Stimulated activated naive CD4-positive, alpha-beta T cell (primary cell): ENCODE measurements around the gene ITM2C.
A peak's percentile ranks its signal among the peaks of the same experiment; 100 is the strongest.

ENCODE experiments used
- DNase-seq, 6 experiments: peaks; one replicate each; lab custom pipeline; 2025; lab: John Stamatoyannopoulos, UW

Gene ITM2C, protein sequence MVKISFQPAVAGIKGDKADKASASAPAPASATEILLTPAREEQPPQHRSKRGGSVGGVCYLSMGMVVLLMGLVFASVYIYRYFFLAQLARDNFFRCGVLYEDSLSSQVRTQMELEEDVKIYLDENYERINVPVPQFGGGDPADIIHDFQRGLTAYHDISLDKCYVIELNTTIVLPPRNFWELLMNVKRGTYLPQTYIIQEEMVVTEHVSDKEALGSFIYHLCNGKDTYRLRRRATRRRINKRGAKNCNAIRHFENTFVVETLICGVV

DNA sequence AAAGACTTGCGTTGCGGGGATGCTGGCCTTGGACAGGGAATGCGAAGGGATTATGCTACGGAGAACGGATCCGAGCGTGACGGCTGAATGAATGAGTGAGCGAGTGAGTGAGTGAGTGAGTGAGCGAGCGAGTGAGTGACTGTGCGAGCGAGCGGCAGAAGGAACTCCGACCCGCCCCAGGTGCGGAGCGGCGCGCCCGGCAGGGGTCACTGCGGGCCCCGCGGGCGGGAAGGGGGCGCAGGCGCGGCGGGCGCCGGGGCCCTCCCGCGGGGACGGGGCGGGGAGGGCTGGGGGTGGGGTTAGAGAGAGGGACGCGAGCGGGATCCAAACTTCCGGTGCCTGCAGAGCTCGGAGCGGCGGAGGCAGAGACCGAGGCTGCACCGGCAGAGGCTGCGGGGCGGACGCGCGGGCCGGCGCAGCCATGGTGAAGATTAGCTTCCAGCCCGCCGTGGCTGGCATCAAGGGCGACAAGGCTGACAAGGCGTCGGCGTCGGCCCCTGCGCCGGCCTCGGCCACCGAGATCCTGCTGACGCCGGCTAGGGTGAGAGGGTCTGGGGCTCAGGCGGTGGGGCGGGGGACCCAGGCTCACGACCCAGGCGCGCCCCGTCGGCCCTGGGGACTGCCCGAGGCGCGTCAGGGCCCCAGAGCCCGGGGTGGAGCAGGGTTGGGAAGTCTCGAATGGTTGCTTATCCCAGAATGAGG, at the start of gene ITM2C:
ITM2C (plus strand) TSS at position 338 of the 702 bp plus-strand sequence; CDS start at position 422, 84 bp downstream.
- DNase-seq = peak; percentile 61 to 81 (median 71)

DNA sequence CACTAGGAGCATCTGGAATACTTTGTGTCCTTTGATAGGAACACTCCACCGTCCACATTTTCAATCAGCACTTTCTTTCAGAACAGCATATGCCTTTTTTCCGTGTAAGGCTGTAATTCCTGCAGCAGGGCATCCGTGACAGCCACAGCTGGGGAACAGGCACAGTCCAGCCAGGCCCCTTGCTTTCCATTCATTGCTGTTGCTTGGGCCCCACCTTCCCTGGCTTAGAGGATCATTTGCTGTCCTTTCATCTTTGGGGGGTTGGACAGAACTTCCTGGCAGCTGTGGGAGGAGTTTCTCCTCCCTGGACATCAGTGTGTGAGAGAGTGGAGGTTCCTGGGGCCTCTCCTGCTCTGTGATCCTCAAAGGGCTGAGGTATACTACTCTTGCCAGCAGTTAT, 49.7 kb upstream of the ITM2C start:
- no peak for DNase-seq

DNA sequence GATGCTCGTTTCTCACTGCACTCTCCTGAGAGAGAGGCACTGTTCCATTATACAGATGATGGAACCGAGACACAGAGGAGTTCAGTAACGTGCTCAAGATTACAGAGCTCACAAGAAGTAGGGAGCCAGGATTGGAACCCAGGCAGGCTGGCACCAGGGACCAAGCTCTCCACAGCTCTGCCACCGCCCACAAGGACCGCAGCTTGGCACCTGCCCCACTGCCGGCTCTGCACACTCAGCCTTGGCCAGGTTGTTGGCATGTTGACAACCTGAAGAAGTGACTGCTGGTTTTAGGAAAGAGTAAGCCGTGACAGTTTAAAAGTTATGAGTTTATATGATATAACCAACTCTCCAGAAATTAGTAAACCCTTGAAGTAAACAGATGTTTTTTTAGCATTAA, 48.0 kb upstream of the ITM2C start:
- DNase-seq = no peak

DNA sequence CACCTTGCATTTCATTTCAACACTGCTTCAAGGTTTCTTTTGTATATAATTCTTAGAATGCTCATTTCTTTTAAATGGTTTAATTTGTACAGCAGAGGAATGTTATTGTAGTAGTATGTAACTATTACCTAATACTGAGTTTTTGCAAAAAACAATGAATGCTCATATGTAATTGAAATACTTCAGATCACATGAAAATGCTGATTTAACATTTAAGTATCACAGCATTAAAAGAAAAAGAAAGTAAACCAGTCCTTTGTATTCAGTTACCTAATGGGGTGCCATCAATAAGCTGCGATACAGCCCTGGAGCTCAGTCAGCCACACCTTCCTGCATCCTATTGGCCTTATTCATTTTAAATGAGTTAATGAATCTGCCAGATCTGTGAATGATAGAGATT, 45.3 kb upstream of the ITM2C start:
- DNase-seq = no peak

DNA sequence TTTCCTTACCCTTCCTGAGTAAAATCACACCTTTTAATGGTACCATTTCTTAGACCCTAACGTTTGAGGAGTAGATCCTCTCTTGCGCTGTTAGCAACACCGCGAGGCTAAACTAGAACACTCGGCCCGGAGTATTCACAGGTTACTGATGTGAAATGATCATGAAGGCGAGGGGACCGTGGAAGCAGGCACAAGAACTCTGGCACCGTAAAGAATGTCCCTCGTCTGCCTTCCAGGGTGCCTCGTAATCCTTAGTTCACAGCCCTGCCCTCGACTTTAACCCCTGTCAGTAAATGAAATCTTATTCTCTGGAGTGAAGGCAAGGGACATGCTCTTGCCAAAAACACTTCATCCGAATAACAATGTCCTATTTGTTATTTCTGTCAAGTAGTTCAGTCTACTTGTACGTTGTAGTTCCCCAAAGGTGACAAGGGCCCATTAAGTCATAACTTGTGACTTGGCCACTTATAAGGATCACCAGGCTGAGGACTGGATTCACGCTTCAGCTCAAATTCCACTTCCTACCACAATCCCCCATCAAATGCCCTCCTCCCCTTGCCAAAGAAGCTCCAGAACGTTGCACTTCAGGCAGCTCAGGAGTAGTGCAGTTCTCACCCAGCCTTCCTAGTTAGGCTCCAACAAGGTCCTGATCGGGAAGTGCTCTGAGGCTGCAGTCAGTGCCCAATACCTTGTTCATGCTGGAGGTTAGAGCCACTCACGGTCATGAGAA, 43.3 kb upstream of the ITM2C start:
- no peak for DNase-seq

DNA sequence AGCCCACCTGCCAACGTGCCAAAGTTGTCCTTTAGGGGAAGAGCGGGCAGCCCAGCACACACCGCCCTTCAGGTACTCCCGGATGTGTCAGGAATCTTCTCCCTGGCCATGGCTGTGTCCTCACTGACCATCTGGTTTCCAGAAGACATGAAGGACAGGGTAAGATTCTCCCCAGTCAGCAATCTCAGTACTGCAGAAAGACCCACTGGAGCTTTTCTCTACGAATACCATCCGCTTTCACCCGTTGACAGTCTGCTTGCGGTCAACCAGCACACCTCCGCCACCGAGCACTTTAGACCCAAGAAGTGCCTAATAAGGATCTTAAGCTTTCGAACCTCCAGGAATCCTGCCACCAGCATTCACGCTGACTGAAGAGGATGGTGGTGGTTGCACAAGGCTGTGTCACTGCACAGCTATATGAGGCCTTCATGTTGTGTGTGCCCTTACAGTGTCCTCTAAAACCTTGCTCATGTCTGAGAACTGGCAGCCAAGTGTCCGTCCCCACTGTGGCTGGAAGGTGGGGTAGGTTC, 42.7 kb upstream of the ITM2C start:
- no peak for DNase-seq

DNA sequence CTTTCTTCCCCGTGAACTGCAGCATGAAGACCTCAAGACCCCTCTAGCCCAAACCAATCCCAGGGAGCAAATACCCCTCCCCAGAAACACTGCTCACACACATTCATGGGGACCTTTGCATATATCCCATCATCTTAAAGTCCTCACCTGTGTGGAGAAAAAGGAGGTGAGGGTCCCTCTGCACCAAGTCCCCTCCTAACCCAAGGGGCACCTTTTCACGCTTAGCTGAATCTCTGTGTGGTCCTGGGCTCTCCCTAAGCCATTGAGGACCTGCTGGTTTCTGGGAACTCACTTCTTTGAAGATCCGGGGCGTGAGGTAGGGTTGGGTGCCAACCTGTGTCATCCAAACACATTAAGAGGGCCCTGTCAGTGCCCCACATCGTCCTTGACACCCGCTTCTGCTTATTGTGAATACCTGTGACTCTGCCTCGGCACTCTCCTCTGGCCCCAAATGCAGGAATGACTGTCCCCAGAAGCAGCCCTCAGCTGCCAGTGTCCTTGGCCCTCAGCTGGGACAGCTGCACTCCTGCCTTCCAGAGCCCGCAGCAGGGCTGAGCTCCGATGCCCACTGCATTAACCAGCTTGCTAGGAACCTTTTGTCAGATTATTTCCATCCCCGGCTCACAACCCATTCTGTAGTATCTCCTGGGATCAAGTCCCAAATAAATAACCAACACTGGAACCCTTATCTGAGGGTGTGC, 41.3 kb upstream of the ITM2C start:
- DNase-seq = no peak

DNA sequence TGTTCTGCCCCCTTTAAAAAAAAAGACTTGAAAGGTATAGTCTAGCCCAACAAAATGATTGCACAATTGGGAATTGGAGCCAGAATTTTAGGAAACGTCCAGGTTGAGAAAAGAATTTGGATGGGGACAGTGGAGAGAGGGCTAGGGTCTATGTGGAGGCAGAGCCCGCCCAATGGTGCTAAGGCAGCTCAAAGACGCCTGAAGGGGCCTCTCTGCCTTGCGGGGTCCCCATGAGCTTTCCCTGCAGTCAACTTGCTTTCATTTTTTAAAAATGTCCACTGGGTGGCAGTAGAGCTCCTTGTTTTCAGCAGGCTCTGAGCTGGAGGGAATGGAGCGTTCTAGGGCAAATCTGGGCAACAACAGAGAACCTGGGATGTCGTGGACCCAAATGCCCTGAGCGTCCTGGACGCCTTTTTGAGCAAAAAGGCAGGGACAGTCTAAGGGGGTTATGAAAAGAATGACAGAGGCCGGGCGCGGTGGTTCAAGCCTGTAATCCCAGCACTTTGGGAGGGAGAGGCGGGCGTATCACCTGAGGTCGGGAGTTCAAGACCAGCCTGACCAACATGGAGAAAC, 40.2 kb upstream of the ITM2C start:
- peak; percentile 20 to 78 (median 50) for DNase-seq

DNA sequence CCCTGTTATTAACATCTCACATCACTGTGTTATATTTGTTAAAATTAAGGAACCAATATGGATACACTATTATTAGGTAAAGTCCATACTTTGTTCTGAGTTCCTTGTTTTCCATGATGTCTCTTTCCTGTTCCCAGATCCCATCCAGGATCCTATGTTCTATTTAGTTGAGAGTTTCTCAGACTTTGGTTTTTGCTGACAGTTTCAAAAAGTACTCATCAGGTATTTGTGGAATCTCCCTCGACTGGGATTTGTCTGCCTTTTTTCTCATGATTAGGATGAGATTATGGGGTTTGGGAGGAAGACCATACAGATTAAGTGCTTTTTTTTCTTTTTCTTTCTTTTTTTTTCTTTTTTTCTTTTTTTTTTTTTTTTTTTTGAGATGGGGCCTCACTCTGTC, 39.4 kb upstream of the ITM2C start:
- no peak for DNase-seq

DNA sequence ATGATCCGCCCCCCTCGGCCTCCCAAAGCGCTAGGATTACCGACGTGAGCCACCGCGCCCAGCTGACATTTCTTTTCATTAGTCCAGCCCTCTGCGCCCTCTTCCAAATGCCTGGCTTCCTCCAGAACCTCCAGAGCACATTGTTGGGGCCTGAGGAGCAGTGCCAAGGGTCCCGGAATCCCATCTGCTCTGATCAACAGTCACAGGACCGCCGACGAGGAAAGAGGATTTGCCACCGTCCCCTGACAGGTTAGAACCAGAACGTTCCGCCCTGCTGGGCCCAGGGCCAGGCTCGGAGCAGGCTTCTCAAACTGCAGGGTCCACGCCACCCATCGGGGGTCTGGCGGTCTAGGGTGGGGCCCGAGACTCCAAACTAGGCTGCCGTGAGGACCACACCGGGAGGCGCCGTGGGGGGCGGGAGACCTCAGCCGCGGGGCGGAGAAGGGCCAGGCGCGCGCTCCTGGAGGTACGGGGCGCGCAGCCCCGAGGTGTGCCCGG, 36.9 kb upstream of the ITM2C start:
- DNase-seq = no peak

DNA sequence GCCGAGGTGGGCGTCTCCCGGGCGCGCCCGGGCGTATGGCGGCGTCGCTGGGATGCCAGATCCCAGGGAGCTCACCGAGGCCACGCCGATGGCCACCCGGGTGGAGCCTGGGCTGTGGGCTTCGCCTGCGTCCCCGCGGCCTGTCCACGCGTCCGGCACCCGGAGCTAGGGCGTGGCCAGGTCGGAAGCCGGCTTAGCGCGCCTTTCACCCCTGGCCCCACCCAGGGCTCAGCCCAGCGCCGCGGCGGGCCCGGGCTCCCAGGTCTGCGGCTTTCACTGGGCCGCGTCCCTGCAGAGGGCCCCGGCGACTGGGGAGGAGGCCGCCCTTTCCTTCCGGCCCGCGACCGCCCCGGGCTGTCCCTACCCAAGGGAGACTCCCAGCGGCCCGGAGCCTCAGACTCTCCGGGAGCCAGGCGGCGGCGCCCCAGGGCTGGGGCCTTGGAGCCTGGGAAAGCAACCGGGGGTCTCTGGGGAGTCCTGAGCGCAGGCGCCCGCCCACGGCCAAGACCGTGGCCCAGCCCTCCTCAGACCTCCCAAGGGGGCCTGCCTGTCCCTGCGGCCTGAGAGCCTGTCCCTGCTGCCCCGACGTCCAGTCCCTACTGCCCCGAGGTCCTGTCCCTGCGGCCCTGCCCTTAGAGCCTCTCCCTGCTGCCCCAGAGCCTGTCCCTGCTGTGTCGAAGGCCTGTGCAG, 36.3 kb upstream of the ITM2C start:
- no peak for DNase-seq

DNA sequence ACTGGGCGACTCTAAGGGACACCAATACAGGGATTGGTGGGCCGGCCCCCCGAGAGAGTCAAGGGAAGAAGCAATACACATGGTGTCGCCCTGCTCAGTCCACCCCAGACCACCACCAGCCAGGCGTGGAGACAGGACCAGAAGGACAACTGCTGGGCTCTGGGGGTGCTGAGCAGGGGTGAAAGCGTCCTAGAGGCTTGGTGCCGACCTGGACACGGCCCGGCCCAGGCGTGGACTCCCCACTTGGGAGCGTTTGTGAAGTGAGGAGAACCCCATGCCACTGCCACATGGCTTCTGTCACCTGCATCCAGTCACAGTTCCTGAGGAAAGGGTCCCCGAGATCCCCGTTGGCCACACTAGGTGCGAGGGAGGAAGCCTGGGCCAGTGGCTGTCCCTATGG, 35.4 kb upstream of the ITM2C start:
- DNase-seq = no peak

DNA sequence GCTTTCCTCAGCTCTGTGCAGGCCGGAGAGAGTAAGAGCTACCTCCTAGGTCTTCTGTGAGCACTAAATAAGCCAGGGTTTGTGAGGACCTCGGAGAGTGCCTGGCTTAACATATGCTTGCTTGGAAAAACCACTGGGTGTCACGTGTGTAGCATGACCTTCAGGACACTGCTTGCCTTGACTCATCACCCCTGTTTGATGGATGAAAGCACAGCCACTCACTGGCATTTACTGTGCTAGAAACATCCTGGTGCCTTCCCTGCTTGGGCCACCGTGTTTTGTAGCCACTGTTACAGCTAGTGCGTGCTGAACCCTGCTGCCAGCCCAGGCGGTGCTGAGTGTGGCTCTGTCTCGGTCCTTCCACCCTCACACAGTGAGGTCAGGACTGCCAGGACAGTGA, 34.8 kb upstream of the ITM2C start:
- DNase-seq = no peak

DNA sequence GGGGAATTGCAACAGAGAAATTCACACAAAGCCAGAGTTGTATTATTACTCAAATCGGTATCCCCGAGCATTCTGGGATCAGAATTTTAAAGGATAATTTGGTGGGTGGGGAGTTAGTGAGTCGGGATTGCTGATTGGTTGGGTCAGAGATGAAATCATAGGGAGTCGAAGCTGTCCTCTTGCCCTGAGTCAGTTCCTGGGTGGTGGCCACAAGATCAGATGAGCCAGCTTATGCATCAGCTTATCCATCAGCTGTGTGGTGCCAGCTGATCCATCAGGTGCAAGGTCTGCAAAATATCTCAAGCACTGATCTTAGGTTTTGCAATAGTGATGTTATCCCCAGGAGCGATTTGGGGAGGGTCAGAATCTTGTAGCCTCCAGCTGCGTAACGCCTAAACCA, 34.3 kb upstream of the ITM2C start:
- no peak for DNase-seq

DNA sequence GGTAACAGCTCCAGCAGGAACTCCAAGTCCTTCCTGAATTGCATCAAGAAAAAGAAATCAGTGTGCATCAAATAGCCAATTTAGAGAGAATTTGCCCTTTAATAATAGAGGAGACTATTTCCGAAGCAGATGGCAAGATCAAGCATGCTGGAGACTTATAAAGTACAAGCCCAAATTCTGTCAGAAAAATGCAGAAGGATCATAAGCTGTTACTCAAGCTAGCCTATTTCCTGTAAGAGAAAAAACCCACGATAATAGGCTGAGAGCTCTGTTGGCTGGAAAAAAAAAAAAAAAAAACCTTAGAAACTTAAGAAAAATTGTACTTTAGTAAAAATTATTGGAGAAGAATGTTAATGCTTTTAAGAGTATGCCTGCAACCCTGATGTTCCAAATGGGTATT, 24.4 kb upstream of the ITM2C start:
- DNase-seq = no peak

DNA sequence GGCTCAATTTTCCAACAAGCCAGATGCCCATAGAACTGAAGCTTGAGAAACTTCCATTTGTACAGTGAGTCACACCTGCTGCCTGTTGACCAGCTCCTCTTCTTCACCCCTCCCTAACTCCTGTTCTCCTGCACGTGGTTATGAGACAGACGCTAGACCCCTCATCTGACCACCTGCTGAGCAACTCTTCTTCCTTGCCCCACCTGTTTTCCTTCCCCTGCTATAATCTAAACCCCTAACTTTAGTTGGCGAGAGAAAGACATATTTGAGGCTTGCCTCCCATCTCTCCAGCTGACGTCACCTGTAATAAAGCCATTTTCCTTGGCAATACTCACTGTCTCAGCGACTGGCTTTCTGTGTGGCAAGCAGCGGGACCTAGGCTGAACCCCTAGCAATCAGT, 22.3 kb upstream of the ITM2C start:
- no peak for DNase-seq

DNA sequence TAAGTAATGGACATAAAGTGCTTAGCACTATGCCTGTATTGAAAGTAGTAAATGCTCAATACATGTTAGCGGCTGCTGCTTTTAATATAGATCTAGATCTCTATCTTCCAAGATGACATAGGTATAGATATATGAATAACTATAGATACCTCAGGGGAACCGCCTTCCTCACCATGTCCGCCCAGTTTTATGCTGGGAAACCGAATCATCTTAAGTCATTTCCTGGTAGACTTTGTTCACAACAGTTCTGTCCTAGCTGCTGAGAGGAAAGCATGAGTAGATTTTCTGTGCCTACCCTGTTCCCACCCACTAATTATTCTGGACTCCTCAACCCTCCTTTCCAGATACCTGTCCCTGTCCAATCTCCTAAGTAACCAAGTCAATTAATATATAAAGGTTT, 21.6 kb upstream of the ITM2C start:
- DNase-seq = no peak

DNA sequence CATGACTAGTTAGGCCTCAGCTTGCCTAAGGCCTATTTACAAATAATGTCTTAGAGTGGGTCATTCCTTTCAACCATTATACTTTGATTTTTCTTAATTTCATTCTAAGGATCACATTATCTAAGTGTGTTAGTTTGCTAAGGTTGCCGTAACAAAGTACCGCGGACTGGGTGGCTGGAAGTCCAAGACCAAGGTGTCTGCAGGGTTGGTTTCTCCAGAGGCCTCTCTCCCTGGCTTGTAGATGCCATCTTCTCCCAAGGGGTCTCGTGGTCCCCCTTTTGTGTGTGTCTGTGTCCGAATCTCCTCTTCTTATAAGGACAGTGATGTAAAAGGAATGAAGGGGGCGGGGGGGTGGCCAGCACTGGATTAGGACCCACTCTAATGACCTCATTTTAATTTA, 18.4 kb upstream of the ITM2C start:
- no peak for DNase-seq

DNA sequence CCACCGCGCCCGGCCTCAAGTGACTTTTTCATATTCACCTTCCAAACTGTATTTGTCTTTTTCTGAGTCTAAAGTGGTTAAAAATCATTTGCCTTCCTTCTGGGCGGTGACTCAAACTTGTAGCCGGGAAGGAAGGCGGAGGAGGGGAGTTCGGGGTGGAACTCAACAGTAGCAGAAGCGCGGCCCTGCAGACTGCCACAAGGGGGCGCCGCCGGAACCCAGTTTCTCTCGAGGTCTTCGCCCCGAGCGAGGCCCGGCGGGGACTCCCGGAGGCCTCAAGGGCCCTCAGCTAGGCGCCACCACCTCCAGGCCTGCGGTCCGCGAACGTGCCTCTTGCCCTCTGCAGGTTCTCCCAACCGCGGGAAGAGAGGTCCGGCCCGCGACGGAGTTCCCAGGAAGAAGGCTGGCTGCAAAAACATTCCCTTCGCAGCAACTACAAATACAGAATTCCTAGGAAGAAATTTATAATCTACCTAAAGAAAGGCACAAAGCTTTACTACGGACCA, 16.8 kb upstream of the ITM2C start:
- peak; percentile 51 to 79 (median 72) for DNase-seq

DNA sequence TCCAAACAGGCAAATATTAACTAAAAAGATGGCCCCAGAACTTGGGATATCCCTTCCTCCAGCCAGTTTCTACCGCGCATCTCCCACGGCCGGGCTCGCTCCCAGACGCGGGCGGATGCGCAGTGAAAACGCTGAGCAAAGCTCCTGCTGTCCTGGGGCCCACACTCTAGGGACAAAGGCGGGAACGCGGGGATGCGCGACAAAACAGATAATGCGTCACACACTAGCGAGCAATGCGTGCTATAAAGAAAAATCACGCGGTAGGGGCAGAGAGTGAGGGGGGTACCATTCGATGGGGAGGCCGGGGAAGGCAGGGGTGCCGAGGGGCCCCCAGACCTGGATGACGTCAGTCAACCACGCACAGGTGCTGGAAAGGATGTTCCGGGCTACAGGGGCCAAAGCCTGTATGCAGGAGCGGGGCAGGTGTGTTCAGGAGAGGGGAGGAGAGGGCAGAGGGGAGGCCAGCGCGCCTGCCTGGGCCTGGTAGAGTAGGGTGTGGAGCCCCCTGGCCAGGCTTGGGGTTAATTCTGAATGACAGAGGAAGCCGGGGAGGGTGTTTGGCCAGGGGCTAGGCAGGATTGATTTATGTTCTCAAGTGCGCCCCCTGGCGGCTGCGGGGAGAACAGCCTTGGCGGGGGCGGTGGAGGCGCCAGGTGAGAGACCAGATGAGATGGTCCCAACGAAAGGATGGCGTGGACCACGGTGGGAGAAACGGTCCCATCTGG, 14.9 kb upstream of the ITM2C start:
- DNase-seq = peak; percentile 11 to 60 (median 48)
